Measurements from ENCODE around the gene RACGAP1. TPM values are rescaled to one million over a fixed set of nuclear protein-coding genes. Genes with fewer than 3 reads are reported as not detected.

RACGAP1 gene
- polyA plus RNA-seq, 1 donor from 2014 or later = 18.3 TPM

DNA sequence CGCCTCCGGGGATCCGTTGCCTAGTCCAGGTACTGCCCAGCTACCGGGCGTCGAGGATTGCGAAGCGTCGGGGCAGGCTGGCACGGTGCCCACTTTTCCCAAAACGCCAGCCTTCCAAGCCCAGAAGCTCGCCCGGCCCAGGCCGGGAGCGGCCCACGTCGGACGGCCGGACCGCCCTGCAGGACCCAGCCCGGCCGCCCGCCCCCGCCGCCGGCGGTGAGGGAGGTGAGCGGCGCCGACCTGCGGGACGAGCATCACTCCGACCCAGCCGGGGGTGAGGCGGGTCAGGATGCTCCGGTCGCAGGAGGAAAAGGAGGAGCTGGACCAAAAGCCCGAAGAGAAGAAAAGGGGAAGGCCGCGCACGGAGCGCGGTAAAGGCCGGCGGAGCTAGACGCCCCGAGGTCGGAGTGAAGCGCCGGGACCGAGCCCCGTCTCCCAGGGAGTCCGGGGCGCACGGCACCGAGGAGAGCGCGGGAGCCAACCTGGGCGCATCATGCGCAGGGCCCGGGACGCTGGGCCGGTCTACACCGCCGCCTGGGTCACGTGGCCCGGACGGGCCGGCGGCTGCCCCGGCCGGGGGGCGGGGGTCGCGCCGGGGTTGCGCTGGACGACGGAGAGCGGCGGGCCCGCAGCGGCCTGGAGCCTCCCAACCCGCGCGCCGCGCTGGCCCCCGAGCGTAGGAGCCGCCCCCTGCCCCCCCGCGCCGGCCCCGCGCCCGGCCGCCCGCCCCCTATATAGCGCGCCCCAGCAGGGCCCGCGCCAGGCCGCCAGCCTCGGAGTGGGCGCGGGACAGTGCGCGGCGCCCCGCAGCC lies 64.0 kb downstream of the RACGAP1 start, which contains the start of gene AQP5:
Gene AQP5 (plus strand): TSS at position 762 of the 812 bp plus-strand sequence. CDS start 146 bp downstream, outside the sequence.
- peaks cover 32% of the 10 kb centered on the region for H3K27me3 ChIP-seq (ENCODE audit: insufficient read depth, low read depth, low read length)
- H3K4me2 ChIP-seq (ENCODE audit: low read length) = no peak within 1 kb of the TSS
- no peak within 1 kb of the TSS for H3K27ac ChIP-seq (ENCODE audit: low read length)
- TF ChIP-seq SMC3 (conservative IDR thresholded peaks at IDR 0.05; ENCODE audit: poor library complexity) (no peak), EZH2 (IDR thresholded peaks at IDR 0.05; ENCODE audit: borderline replicate concordance, insufficient read depth, low read length, poor library complexity, severe bottlenecking) (peak; percentile 70)
- H3K79me2 ChIP-seq (replicated peaks; ENCODE audit: insufficient read depth, low read length) = no peaks in the 10 kb centered on the region
- no peaks in the 10 kb centered on the region for H3K36me3 ChIP-seq (ENCODE audit: insufficient read depth, low read length)
- no peaks in the 10 kb centered on the region for H3K9me2 ChIP-seq (ENCODE audit: insufficient read depth, low read length)
- peak within 1 kb of the TSS; percentile 49 for H3K4me3 ChIP-seq (ENCODE audit: low read length)
- H4K20me1 ChIP-seq (ENCODE audit: insufficient read depth) = no peaks in the 10 kb centered on the region
- no peak within 1 kb of the TSS for H3K9ac ChIP-seq (ENCODE audit: low read length)
- no peaks in the 10 kb centered on the region for H3K9me3 ChIP-seq (ENCODE audit: low read length)
- no peaks in the 10 kb centered on the region for H3F3A ChIP-seq (ENCODE audit: insufficient read depth, low read length, poor library complexity, severe bottlenecking)
- H2AFZ ChIP-seq (ENCODE audit: low read depth, low read length) = no peak within 1 kb of the TSS

DNA sequence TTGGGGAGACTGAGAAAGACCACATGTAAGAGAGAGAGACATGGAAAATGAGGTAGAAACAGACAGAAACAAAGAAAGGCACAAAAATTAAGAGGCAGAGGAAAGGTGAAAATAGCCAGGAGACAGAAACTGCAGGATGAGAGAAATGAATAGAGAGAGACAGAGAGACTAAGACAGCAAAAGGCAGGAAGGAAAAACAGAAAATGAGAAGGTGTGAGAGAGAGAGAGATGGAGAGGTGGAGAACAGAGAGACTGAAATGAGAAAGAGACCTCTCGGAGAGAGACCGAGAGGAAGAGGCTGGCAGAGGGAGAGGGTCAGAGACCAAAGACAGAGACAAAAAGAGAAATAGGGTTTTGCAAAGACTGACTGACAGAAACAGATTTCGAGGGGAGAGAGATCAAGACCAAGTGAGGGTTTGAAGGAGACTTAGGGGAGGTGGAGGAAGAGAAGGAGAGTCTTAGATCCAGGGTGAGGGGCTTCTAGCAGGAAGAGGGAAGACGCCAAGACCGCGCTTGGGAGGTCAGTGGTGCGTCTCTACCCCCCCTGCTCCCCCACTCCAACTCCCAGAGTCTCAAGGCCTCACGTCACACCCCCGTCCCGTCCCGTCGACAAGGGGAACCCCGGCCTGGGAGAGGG lies 64.7 kb downstream of the RACGAP1 start:
- Histone ChIP-seq H3K4me2 (ENCODE audit: low read length) (no peak overlapping the region), H3F3A (ENCODE audit: insufficient read depth, low read length, poor library complexity, severe bottlenecking) (no peaks in the 10 kb centered on the region), H3K27me3 (ENCODE audit: insufficient read depth, low read depth, low read length) (peaks cover 32% of the 10 kb centered on the region), H3K36me3 (ENCODE audit: insufficient read depth, low read length) (no peaks in the 10 kb centered on the region), H3K27ac (ENCODE audit: low read length) (no peak overlapping the region), H3K9me3 (ENCODE audit: low read length) (no peaks in the 10 kb centered on the region), H3K4me3 (ENCODE audit: low read length) (no peak overlapping the region), H3K9ac (ENCODE audit: low read length) (no peak overlapping the region), H3K9me2 (ENCODE audit: insufficient read depth, low read length) (no peaks in the 10 kb centered on the region), H2AFZ (ENCODE audit: low read depth, low read length) (no peak overlapping the region), H3K79me2 (replicated peaks; ENCODE audit: insufficient read depth, low read length) (no peaks in the 10 kb centered on the region), H4K20me1 (ENCODE audit: insufficient read depth) (no peaks in the 10 kb centered on the region)
- TF ChIP-seq TAF1 (IDR thresholded peaks at IDR 0.05; ENCODE audit: low read depth) (no peak), RAD21 (conservative IDR thresholded peaks at IDR 0.05) (no peak), SMC3 (conservative IDR thresholded peaks at IDR 0.05; ENCODE audit: poor library complexity) (no peak), POLR2AphosphoS5 (IDR thresholded peaks at IDR 0.05) (no peak), MXI1 (conservative IDR thresholded peaks at IDR 0.05; ENCODE audit: poor library complexity, severe bottlenecking) (no peak)
- TF ChIP-seq, protein P1, sequence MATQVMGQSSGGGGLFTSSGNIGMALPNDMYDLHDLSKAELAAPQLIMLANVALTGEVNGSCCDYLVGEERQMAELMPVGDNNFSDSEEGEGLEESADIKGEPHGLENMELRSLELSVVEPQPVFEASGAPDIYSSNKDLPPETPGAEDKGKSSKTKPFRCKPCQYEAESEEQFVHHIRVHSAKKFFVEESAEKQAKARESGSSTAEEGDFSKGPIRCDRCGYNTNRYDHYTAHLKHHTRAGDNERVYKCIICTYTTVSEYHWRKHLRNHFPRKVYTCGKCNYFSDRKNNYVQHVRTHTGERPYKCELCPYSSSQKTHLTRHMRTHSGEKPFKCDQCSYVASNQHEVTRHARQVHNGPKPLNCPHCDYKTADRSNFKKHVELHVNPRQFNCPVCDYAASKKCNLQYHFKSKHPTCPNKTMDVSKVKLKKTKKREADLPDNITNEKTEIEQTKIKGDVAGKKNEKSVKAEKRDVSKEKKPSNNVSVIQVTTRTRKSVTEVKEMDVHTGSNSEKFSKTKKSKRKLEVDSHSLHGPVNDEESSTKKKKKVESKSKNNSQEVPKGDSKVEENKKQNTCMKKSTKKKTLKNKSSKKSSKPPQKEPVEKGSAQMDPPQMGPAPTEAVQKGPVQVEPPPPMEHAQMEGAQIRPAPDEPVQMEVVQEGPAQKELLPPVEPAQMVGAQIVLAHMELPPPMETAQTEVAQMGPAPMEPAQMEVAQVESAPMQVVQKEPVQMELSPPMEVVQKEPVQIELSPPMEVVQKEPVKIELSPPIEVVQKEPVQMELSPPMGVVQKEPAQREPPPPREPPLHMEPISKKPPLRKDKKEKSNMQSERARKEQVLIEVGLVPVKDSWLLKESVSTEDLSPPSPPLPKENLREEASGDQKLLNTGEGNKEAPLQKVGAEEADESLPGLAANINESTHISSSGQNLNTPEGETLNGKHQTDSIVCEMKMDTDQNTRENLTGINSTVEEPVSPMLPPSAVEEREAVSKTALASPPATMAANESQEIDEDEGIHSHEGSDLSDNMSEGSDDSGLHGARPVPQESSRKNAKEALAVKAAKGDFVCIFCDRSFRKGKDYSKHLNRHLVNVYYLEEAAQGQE (IDR thresholded peaks at IDR 0.05; ENCODE audit: borderline replicate concordance) = no peak

DNA sequence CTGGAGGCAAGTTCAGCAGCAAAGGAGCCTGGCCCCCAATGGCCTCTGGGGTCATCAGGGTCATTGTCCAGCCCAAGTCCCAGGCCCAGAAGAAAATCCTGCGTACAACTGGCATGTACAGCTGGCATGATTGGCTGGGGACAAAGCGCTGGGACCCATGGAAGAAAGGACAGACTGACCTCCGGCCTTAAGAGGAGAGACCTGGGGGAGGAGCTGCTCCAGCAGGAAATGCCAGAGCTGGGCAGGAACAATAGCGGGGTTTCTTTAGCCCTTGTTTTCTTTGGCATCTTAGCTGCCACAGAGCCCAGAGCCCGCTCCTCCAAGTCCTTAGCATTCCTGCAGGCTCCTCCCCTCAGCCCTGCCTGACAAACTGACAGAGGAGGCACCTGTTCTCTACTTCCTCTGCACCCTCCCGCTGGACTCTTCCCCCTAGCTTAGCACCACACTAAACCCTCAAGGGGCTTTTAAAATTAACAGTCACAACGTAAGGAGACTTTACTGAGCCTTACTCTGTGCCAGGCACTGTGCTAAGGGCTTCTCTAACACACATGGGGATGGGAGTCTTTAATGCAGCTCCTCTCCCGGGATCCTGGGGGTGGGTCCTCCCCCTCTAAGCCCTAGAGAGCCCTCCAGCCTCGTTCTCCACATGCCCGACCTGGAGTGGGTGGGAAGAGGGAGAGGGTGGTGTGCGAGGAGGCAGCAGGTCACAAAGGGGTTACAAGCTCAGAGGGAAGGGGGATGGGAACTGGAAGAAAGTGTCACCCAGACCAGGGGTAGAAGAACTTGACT lies 65.4 kb downstream of the RACGAP1 start:
- H3K27me3 ChIP-seq (ENCODE audit: insufficient read depth, low read depth, low read length) = peaks cover 32% of the 10 kb centered on the region
- H3K9me3 ChIP-seq (ENCODE audit: low read length) = no peaks in the 10 kb centered on the region
- no peak overlapping the region for H3K4me3 ChIP-seq (ENCODE audit: low read length)
- H3K79me2 ChIP-seq (replicated peaks; ENCODE audit: insufficient read depth, low read length) = no peaks in the 10 kb centered on the region
- TF ChIP-seq, protein P1 (IDR thresholded peaks at IDR 0.05; ENCODE audit: borderline replicate concordance) = no peak
- TF ChIP-seq EZH2 (IDR thresholded peaks at IDR 0.05; ENCODE audit: borderline replicate concordance, insufficient read depth, low read length, poor library complexity, severe bottlenecking) (no peak), POLR2AphosphoS5 (IDR thresholded peaks at IDR 0.05) (no peak), SMC3 (conservative IDR thresholded peaks at IDR 0.05; ENCODE audit: poor library complexity) (no peak), TAF1 (IDR thresholded peaks at IDR 0.05; ENCODE audit: low read depth) (no peak), MXI1 (conservative IDR thresholded peaks at IDR 0.05; ENCODE audit: poor library complexity, severe bottlenecking) (no peak), RAD21 (conservative IDR thresholded peaks at IDR 0.05) (no peak), EP300 (conservative IDR thresholded peaks at IDR 0.05; ENCODE audit: poor library complexity, severe bottlenecking) (no peak)
- TF ChIP-seq, protein P2, sequence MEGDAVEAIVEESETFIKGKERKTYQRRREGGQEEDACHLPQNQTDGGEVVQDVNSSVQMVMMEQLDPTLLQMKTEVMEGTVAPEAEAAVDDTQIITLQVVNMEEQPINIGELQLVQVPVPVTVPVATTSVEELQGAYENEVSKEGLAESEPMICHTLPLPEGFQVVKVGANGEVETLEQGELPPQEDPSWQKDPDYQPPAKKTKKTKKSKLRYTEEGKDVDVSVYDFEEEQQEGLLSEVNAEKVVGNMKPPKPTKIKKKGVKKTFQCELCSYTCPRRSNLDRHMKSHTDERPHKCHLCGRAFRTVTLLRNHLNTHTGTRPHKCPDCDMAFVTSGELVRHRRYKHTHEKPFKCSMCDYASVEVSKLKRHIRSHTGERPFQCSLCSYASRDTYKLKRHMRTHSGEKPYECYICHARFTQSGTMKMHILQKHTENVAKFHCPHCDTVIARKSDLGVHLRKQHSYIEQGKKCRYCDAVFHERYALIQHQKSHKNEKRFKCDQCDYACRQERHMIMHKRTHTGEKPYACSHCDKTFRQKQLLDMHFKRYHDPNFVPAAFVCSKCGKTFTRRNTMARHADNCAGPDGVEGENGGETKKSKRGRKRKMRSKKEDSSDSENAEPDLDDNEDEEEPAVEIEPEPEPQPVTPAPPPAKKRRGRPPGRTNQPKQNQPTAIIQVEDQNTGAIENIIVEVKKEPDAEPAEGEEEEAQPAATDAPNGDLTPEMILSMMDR (IDR thresholded peaks at IDR 0.05; ENCODE audit: poor library complexity, severe bottlenecking) = no peak
- no peak overlapping the region for H3K4me2 ChIP-seq (ENCODE audit: low read length)
- H2AFZ ChIP-seq (ENCODE audit: low read depth, low read length) = no peak overlapping the region
- H3K9me2 ChIP-seq (ENCODE audit: insufficient read depth, low read length) = no peaks in the 10 kb centered on the region
- no peaks in the 10 kb centered on the region for H3K36me3 ChIP-seq (ENCODE audit: insufficient read depth, low read length)
- no peak overlapping the region for H3K27ac ChIP-seq (ENCODE audit: low read length)
- no peaks in the 10 kb centered on the region for H4K20me1 ChIP-seq (ENCODE audit: insufficient read depth)
- H3F3A ChIP-seq (ENCODE audit: insufficient read depth, low read length, poor library complexity, severe bottlenecking) = no peaks in the 10 kb centered on the region
- H3K9ac ChIP-seq (ENCODE audit: low read length) = no peak overlapping the region

Data from neural cell (in vitro differentiated cells).